ENCODE results near the gene RPTOR.
A peak's percentile ranks its signal among the peaks of the same experiment; 100 is the strongest.

The RPTOR gene

GRCh38 chr17:80931421-80932265, 387.0 kb downstream of the RPTOR start:
- no peak overlapping the region for H3K4me3 ChIP-seq (replicated peaks in 1 of 2; ENCODE audit: low read depth in 2 of 2, low read length in 2 of 2)
- peak; percentile 30 to 46 for DNase-seq (ENCODE audit: low read depth in 2 of 2)
- no peak for TF ChIP-seq CTCF (IDR thresholded peaks at IDR 0.05; ENCODE audit: low read depth, low read length)

- TF ChIP-seq CTCF (IDR thresholded peaks at IDR 0.05; ENCODE audit: low read depth, low read length): no peak
- H3K4me3 ChIP-seq (replicated peaks in 1 of 2; ENCODE audit: low read depth in 2 of 2, low read length in 2 of 2): no peak overlapping the region
- no peak for DNase-seq (ENCODE audit: low read depth in 2 of 2)
Measured at GRCh38 chr17:80935526-80935925, 390.9 kb downstream of the RPTOR start.

- H3K4me3 ChIP-seq (replicated peaks in 1 of 2; ENCODE audit: low read depth in 2 of 2, low read length in 2 of 2): no peak overlapping the region
- no peak for TF ChIP-seq CTCF (IDR thresholded peaks at IDR 0.05; ENCODE audit: low read depth, low read length)
Measured at GRCh38 chr17:80936218-80936617, 391.6 kb downstream of the RPTOR start.

GRCh38 chr17:80936723-80937122, 392.1 kb downstream of the RPTOR start:
- TF ChIP-seq CTCF (IDR thresholded peaks at IDR 0.05; ENCODE audit: low read depth, low read length): no peak
- no peak overlapping the region for H3K4me3 ChIP-seq (replicated peaks in 1 of 2; ENCODE audit: low read depth in 2 of 2, low read length in 2 of 2)
- no peak for DNase-seq (ENCODE audit: low read depth in 2 of 2)

More at GRCh38 chr17:80936218-80936617, 391.6 kb downstream of the RPTOR start:
- DNase-seq (ENCODE audit: low read depth in 2 of 2): no peak

- no peak overlapping the region for H3K4me3 ChIP-seq (replicated peaks in 1 of 2; ENCODE audit: low read depth in 2 of 2, low read length in 2 of 2)
- DNase-seq (ENCODE audit: low read depth in 2 of 2): no peak
- no peak for TF ChIP-seq CTCF (IDR thresholded peaks at IDR 0.05; ENCODE audit: low read depth, low read length)
Measured at GRCh38 chr17:80937462-80938381, 393.1 kb downstream of the RPTOR start.

- DNase-seq (ENCODE audit: low read depth in 2 of 2): no peak
- no peak for TF ChIP-seq CTCF (IDR thresholded peaks at IDR 0.05; ENCODE audit: low read depth, low read length)
- H3K4me3 ChIP-seq (replicated peaks in 1 of 2; ENCODE audit: low read depth in 2 of 2, low read length in 2 of 2): no peak overlapping the region
Measured at GRCh38 chr17:80938556-80938955, 393.9 kb downstream of the RPTOR start.

Measured in cardiac fibroblast (primary cell).